ENCODE results near the gene FGFBP2.

The FGFBP2 gene

GRCh38 chr4:15963001-15963451 is at the start of gene FGFBP2:
TSS of gene FGFBP2 (minus strand) at chr4:15963175. CDS start at chr4:15963129, 46 bp downstream.
- DNase-seq: peak; percentile 55

DNA sequence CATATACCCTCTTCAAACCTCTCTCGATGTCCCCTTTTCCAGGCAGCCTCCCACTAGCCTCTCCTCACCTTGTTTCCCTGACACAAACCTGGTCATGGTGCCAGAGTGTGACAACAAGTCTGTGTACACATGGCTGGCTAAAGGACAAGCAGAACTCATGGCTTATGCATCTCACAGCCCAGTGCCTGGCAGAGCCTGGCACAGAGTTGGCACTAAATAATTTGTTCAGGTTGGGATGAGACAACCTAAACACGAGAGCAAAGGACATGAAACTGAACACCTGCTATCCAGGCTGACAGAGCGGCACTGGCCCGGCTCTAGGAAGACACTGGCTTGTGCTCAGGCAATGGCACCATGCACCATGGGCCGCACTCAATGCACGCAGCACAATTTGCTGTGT is 48.2 kb upstream of the FGFBP2 start:
- no peak for DNase-seq

- DNase-seq: no peak
These were observed 46.2 kb upstream of the FGFBP2 start for GRCh38 chr4:16009153-16009552.

DNA sequence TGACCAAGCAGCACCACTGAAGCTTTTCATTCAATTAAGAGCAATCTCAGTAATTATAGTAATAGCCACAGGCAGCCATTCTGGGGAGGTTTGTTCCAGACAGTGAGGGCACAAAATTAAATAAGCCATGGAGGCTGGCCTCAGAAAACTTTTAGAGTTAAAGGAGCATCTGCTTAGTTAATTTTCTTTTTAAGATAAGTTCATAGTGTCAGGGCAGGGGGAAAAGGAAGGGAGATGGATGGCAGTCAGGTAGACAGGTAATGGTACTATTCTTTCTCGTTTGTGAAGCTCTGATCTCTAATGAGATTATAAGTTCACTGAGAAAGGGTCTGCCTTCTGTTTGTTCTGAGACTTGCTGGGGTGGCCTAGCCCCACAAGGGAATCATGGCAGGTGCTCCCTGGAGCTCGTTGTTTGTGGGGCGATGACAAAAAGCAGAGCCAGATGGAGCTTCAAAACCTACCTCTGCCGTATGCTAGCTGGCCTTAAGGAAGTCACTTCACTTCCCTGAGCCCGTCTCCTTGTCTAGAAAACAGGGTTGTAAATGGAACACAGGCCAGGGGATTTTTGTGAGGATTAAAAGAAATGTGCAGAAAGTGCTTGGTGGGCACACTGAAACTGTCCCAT is 44.6 kb upstream of the FGFBP2 start:
- DNase-seq: peak; percentile 69

- DNase-seq: peak; percentile 78
These were observed 43.9 kb upstream of the FGFBP2 start for GRCh38 chr4:16006771-16007446.

DNA sequence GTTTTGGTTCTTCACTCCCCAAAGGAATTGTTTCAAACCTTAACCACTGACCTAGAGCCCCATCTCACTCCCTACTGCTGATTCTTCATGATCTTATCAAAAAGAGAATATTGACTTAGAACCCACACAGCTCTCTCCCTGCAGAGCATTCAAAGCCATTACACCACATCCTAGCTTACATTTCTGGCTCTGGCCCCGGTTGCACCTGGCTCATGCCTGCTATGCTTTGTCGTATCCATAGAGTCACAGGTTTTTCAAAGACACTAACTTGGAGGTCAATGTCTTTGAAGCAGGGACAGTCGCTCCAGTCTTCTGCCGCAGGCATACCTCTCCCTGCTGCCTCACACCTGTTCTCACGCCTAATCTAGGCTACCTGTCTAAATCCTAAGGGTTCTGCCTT is 42.7 kb upstream of the FGFBP2 start:
- DNase-seq: no peak

GRCh38 chr4:16001484-16001858 is 38.5 kb upstream of the FGFBP2 start:
- peak; percentile 50 for DNase-seq

DNA sequence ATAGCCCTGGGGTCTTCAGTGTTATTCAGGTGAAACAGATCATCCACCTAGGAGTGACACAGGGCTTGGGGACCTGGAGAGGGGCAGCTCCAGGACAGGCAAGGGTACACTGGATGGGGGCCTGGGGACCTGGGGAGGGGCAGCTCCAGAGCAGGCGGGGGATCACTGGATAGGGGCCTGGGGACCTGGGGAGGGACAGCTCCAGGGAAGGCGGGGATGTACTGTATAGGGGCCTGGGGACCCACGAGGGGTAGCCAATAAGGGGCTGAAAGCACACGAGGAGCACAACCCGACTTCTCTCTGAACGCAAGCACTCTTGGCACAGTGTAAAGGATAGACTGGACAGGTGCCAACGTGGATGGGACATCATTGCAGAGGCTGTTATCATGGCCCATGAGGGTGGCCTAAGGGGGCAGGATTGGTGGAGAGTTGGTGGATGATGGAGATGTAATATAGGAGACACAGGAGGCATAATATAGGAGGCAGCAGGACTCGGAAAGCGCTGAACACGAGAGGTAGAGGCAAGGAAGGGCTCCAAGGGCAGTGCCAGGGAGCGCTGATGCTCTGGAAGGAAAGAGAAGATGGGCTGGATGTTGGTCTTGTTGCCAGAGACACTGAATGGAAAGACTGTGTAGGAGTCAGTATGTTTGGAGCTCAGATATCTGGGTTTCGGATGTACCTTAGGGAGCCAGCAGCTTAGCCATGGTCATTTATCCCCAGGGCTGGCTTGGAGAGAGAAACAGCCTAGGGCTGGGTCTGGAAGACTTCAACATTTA is 37.9 kb upstream of the FGFBP2 start:
- no peak for DNase-seq

DNA sequence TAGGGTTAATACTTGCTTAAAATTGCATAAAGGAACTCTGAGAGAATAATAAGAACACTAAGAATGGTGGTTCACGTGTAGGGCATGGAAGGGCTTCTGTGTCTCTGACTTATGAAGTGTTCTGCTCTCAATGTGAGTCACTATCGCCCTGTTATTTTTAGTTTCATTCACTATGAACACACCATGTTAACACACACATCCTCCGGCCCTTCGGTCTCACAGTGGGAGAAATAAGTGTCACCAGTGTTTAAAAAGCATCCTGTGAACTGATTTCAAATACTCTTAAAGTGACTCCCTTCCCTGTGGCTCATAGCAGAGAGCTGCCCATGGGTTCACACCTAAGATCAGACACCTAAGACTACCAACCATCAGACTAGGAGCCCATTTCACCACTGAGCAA is 33.8 kb upstream of the FGFBP2 start:
- DNase-seq: no peak

DNA sequence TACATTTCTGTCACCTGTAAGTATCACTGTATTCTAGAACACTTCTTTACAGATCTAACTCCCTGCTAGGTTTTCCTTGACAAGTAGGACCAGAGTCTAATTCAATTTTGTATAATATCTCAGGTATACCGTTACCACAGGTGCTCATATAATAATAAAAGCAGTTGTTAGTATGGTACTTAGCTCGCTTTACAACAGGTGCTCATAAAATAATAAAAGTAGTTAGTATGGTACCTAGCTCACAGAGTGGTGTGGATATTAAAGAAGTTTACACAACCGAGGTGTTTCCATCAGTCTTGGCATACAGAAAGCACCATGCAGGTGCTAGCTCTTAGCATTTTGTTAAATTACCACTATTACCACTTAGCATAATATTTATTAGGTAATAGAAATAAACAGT is 32.9 kb upstream of the FGFBP2 start:
- DNase-seq: no peak

DNA sequence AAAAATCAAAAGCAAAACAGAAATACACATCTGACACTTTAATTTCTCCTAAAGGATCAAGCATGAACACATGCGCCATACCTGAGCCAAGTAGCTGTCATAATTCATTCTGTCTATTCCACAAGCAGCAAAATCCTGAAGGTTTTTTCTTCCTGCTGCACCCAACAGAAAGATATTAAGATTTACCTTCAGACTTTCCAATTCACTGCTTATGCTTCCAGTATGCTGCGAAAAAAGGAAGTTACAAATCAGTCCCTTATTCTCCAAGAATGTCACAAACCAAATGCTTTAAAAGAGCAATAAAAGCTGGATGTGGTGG is 29.2 kb upstream of the FGFBP2 start:
- DNase-seq: no peak

DNA sequence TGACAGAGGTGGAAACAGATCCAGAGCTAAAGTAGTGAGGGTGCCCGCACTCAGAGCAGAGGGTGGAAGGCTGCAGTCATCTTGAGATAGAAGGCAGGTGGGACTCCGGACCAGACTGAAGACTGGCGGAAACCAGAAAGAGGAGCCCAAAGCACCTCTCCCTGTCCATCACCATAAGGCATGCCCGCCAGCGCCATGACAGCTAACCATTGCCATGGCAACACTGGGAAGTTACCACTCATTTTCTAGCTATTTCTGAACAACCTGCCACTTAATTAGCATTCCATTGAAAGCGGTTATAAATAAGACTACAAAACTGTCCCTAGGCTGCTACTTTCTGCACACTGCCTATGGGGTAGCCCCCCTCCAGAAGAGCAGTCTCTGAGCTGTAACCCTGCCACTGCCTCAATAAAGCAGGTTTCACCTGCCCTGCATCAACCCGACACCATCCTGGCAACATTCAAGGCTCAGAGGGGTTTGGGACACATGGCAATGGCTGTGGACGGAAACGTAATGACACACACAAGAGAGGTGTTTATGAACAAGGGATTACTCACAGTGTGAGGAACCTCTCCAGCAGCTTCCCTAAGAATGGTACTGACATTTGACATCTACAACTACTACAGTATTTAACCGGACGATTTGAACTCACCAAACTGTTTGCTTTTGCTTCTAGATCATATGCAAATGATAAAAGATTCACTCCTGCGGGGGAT is 27.8 kb upstream of the FGFBP2 start:
- no peak for DNase-seq

- no peak for DNase-seq
These were observed 26.4 kb upstream of the FGFBP2 start for GRCh38 chr4:15989424-15989823.

DNA sequence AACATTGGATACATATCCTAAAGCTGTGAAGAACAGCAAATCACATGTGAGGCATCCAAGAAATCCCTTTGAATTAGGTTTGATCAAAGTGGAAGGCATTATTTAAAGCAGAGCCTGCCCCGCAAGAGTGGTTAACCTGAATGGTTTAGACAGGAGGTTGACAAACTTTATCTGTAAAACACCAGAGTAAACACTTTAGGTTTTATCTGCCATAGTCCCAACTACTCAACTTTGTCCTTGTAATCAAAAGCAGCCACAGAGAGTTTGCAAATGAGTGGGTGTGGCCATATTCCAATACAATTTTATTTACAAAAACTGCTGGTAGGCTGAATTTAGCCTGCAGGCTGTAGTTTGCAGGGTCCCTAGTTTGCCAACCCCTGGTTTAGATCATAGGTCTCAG is 25.2 kb upstream of the FGFBP2 start:
- no peak for DNase-seq

DNA sequence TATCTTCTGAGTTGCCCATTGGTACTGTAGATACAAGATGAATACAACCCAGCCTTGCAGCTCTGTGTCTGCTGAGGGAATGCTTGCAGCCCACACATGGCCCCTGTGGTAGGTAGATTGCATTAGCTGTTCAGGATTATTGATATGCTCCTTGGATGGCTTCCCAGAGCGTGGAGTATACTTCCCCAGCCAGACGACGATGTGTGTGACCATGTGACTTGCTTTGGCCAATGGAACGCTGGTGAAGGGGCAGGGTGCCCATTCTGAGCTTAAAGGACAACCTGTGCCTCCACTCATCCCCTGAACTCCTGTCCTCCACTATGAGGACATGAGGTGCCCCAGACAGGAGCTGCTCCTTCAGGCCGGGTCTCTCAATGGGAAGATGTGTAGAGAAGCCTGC is 23.9 kb upstream of the FGFBP2 start:
- no peak for DNase-seq

- no peak for DNase-seq
These were observed 20.6 kb upstream of the FGFBP2 start for GRCh38 chr4:15983610-15984009.

DNA sequence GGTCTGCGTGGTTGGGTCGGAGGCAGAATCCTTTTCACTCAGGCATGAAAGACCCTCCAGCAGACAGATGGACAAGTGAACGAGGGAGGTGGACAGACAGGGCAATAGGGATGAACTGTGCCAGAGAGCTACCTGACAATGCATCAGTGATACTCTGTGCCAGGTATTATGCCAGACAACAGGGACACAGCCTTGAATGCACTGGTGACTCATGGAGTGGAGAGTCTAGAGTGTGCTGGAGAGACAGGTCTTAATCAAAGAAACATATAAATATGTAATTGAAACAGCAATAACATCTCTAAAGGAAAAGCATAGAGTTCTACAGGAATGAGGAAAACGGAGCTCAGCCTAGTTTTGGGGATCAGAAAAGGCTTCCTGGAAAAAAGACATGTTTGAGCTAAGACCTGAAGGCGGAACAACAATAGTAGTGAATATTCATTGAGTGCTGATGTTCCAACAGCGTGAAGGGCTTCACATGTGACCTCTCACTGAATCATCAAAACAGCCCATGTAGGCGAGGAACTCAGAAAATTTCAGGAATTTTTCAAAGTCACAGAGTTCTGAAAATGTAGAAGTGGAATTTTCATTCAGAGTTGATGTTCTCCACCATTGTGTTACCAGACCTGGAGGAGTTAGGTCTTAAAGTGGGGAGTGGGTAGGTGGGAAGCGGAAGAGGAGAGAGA is 20.0 kb upstream of the FGFBP2 start:
- DNase-seq: no peak

GRCh38 chr4:15976456-15977447 is 13.8 kb upstream of the FGFBP2 start:
- DNase-seq: no peak

- no peak for DNase-seq
These were observed 8.3 kb upstream of the FGFBP2 start for GRCh38 chr4:15971068-15971801.

DNA sequence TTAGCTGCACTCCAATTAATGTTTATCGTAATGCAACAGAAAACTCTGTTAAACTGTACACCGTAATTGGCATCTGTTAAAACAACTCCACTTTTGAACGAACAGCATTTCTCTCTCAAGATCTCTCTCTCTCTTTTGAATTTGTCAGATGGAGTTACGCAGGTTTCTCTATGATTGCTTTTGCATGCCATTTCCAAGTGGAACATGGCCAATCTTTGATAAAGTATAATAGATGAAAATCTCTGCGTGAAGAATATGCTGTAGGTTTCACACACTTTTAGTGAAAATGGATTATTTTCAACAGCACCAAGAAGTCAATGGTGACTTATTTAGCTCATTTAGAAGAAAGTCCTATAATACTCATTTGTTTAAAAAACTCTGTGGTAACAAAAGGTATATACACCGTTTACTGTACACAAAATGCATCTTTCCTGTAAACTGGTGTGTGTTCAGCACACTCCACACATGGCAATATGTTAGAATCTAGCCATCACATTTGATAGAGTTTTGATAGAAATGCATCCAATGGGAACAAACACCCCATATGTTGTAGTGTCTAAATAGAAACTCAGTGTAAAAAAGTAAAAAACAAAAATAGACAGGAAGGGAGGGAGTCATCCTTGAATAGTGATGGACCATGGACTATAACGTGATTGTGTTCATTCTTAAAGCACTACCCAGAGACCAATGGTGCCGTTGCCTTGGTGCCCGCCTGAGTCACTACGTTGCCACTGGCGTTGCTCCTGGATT is 5.8 kb upstream of the FGFBP2 start:
- no peak for DNase-seq
